ENCODE data around the gene MAPK14. TPM values are rescaled to one million over a fixed set of nuclear protein-coding genes. Genes with fewer than 3 reads are reported as not detected.

MAPK14 gene
- total and polyA plus RNA-seq, 2 of the 4 experiments (the other 2 are of a cell fraction), result 28.4 to 74.4 TPM

DNA sequence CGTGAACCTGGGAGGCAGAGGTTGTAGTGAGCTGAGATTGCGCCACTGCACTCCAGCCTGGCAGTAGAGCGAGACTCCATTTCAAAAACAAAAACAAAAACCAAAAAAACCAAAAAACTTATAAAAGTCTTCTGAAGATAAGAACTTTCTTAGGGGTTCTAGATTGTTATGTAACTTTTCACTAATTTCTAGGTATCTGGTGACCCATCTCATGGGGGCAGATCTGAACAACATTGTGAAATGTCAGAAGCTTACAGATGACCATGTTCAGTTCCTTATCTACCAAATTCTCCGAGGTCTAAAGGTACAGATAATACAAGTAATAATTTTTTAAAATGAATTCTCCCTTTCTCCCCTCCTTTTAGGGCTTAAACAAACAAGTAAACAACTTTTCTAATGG is 45.1 kb downstream of the MAPK14 start:
- H3K14ac ChIP-seq (replicated peaks; ENCODE audit: low read depth, low read length), result no peak overlapping the region
- ChIA-PET CTCF (no interaction called here), POLR2A (ENCODE audit: unreplicated experiment) (no interaction called here)
- H2BK15ac ChIP-seq (ENCODE audit: low read depth, low read length), result no peak overlapping the region
- no peak overlapping the region for H4K5ac ChIP-seq (ENCODE audit: low read depth, low read length)
- ATAC-seq (ENCODE audit: low read depth) (no peak), DNase-seq (no peak)
- H3K4me3 ChIP-seq (ENCODE audit: insufficient read depth, low read depth, low read length), result no peak overlapping the region
- H2AFZ ChIP-seq (replicated peaks; ENCODE audit: low read length, poor library complexity), result no peak overlapping the region
- no peak overlapping the region for H3K27ac ChIP-seq (ENCODE audit: insufficient read depth, low read length)
- H3K23ac ChIP-seq (ENCODE audit: low read depth, low read length), result no peak overlapping the region
- H2BK5ac ChIP-seq (ENCODE audit: low read depth, low read length, poor library complexity, severe bottlenecking), result no peak overlapping the region
- TF ChIP-seq RCOR1 (IDR thresholded peaks at IDR 0.05; ENCODE audit: insufficient replicate concordance, low read length), result no peak
- no peak for TF ChIP-seq MAZ (IDR thresholded peaks at IDR 0.05; ENCODE audit: borderline replicate concordance, low read depth, low read length)
- TF ChIP-seq NFE2L2 (IDR thresholded peaks at IDR 0.05; ENCODE audit: low read depth, low read length), result no peak
- TF ChIP-seq FOS (IDR thresholded peaks at IDR 0.05; ENCODE audit: low read depth, low read length), result no peak
- TF ChIP-seq POLR2A (IDR thresholded peaks at IDR 0.05; ENCODE audit: low read depth, low read length), result no peak
- no peak for TF ChIP-seq SMC3 (IDR thresholded peaks at IDR 0.05; ENCODE audit: low read depth, low read length)
- TF ChIP-seq, protein P1, sequence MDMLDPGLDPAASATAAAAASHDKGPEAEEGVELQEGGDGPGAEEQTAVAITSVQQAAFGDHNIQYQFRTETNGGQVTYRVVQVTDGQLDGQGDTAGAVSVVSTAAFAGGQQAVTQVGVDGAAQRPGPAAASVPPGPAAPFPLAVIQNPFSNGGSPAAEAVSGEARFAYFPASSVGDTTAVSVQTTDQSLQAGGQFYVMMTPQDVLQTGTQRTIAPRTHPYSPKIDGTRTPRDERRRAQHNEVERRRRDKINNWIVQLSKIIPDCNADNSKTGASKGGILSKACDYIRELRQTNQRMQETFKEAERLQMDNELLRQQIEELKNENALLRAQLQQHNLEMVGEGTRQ (IDR thresholded peaks at IDR 0.05; ENCODE audit: low read depth, low read length), result no peak
- TF ChIP-seq, protein P2, sequence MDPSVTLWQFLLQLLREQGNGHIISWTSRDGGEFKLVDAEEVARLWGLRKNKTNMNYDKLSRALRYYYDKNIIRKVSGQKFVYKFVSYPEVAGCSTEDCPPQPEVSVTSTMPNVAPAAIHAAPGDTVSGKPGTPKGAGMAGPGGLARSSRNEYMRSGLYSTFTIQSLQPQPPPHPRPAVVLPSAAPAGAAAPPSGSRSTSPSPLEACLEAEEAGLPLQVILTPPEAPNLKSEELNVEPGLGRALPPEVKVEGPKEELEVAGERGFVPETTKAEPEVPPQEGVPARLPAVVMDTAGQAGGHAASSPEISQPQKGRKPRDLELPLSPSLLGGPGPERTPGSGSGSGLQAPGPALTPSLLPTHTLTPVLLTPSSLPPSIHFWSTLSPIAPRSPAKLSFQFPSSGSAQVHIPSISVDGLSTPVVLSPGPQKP (IDR thresholded peaks at IDR 0.05; ENCODE audit: borderline replicate concordance, low read depth, low read length), result no peak
- TF ChIP-seq MAFK (IDR thresholded peaks at IDR 0.05; ENCODE audit: low read depth, low read length), result no peak
- TF ChIP-seq, protein P3, sequence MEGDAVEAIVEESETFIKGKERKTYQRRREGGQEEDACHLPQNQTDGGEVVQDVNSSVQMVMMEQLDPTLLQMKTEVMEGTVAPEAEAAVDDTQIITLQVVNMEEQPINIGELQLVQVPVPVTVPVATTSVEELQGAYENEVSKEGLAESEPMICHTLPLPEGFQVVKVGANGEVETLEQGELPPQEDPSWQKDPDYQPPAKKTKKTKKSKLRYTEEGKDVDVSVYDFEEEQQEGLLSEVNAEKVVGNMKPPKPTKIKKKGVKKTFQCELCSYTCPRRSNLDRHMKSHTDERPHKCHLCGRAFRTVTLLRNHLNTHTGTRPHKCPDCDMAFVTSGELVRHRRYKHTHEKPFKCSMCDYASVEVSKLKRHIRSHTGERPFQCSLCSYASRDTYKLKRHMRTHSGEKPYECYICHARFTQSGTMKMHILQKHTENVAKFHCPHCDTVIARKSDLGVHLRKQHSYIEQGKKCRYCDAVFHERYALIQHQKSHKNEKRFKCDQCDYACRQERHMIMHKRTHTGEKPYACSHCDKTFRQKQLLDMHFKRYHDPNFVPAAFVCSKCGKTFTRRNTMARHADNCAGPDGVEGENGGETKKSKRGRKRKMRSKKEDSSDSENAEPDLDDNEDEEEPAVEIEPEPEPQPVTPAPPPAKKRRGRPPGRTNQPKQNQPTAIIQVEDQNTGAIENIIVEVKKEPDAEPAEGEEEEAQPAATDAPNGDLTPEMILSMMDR (conservative IDR thresholded peaks at IDR 0.05; ENCODE audit: low read depth, low read length), result no peak
- TF ChIP-seq RFX5 (IDR thresholded peaks at IDR 0.05; ENCODE audit: low read depth, low read length), result no peak
- no peak for TF ChIP-seq MXI1 (IDR thresholded peaks at IDR 0.05; ENCODE audit: borderline replicate concordance, low read depth, low read length)
- TF ChIP-seq CHD1 (IDR thresholded peaks at IDR 0.05; ENCODE audit: low read depth, low read length), result no peak
- no peak for TF ChIP-seq BHLHE40 (IDR thresholded peaks at IDR 0.05; ENCODE audit: low read depth, low read length)
- TF ChIP-seq RAD21 (IDR thresholded peaks at IDR 0.05; ENCODE audit: low read length), result no peak
- no peak overlapping the region for H3K56ac ChIP-seq (ENCODE audit: extremely low read depth, insufficient read depth, low read length)
- intact Hi-C loops (cut with micrococcal nuclease) (no loop called here), in situ Hi-C loops (cut with MboI; ENCODE audit: low sequenced_read_pairs) (no loop called here), dilution Hi-C loops (cut with HindIII; ENCODE audit: low sequenced_read_pairs, unreplicated experiment) (no loop called here)
- H3K4me1 ChIP-seq (ENCODE audit: control insufficient read depth, insufficient read depth, low read length), result no peaks in the 10 kb centered on the region; the same call in 1 of the 2 replicates
- no peak overlapping the region for H2AK5ac ChIP-seq (ENCODE audit: low read depth, low read length)
- H3K4me2 ChIP-seq (ENCODE audit: low read depth, low read length), result no peak overlapping the region
- no peak overlapping the region for H4K91ac ChIP-seq (ENCODE audit: insufficient read depth, low read depth, low read length)
- H3K4ac ChIP-seq (ENCODE audit: low read depth, low read length), result no peak overlapping the region
- peaks cover 17 to 47% of the 10 kb centered on the region in 2 experiments for H3K79me1 ChIP-seq (ENCODE audit: low read depth in 1 of 2, low read length in 2 of 2)
- peaks cover 36% of the 10 kb centered on the region for H4K20me1 ChIP-seq (ENCODE audit: insufficient read depth, low read length)
- no peaks in the 10 kb centered on the region for H3K27me3 ChIP-seq (ENCODE audit: control insufficient read depth, insufficient read depth, low read length)
- no peaks in the 10 kb centered on the region for H3K9me3 ChIP-seq (ENCODE audit: control insufficient read depth, insufficient read depth, low read length)
- no peak overlapping the region for H2AK9ac ChIP-seq (replicated peaks; ENCODE audit: low read depth, low read length, poor library complexity)
- H2BK20ac ChIP-seq (ENCODE audit: low read depth, low read length), result no peak overlapping the region
- H3K9ac ChIP-seq (ENCODE audit: low read depth, low read length), result no peak overlapping the region
- H4K8ac ChIP-seq (ENCODE audit: low read depth in 2 of 2, low read length in 2 of 2), result no peak overlapping the region
- H3K9me1 ChIP-seq (ENCODE audit: insufficient read depth, low read length), result peaks cover 2% of the 10 kb centered on the region; the same call in 1 of the 2 replicates
- no peak overlapping the region for H2BK120ac ChIP-seq (ENCODE audit: low read depth, low read length)
- H3K18ac ChIP-seq (ENCODE audit: low read depth, low read length), result no peak overlapping the region
- no CpG with 5 or more reads among the region's 4 CpGs for WGBS, 2 experiments (ENCODE audit: extremely low coverage in 2 of 2, insufficient read length in 1 of 2)
- no TSS peak for BruUV-seq (replicated peaks)
- H3K36me3 ChIP-seq (ENCODE audit: control insufficient read depth, insufficient read depth, low read length), result peaks cover 5% of the 10 kb centered on the region
